Testis (tissue), 2 donors: ENCODE data around the gene PRR36.

Experiments
- POLR2A ChIP-seq: fragments of 450-650 bp; IDR thresholded peaks from one replicate; pipeline ENCODE4 v1.6.1; 2017; ENCODE audit warnings: antibody characterized with exemption, mild to moderate bottlenecking, moderate library complexity
- TF ChIP-seq, protein P1 (sequence below), 3 experiments: fragments of 450-650 bp in 2 of 3; fragments of 200-600 bp in 1 of 3; sonication (generic) in 1 of 3; IDR thresholded peaks; one replicate each; pipeline ENCODE4 v1.5.1; 2016 to 2019; ENCODE audit warnings: antibody characterized with exemption in 3 of 3, mild to moderate bottlenecking in 2 of 3, moderate library complexity in 1 of 3

DNA sequence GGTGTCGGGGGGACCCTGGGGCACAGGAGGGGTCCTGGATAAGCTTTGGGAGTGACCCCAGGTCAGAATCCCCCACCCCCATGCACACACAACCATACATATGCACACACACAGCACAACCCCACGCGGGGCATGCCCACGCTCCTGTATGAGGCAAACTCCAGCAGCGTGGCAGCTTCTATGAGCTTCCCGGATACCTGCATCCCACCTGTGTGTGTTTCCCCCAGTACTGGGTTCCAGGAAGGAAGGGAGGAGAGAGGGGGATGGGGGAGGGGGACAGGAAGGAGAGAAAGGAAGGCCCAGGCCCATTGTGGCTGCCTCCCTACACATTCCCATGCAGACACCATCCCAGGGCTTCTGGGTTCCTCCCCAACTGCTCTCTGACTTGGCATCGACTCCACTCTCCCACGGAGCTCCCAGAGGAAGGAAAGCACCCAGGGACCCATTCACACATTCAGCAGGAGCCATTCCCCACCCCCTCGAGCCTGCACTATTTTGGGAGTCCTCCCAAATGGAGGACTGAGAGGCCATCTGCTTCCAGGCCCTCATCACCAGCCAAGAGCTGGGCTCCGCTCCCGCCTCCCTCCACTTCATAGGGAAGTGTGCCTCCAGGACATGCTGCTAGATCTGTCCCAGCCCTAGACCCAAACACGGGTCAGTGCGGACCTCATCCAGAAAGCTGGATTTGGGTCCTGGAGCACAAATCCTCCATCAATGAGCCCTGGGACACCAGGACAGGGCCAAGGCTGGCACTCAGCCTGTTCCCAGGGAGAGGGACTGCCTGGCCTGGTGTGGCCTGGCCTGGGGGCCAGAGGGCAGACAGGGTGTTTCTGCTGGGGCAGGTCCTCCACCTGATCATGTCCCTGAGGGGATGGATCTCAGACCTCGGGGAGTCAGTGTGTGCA is 13.2 kb downstream of the PRR36 start:
- TF ChIP-seq, protein P1, sequence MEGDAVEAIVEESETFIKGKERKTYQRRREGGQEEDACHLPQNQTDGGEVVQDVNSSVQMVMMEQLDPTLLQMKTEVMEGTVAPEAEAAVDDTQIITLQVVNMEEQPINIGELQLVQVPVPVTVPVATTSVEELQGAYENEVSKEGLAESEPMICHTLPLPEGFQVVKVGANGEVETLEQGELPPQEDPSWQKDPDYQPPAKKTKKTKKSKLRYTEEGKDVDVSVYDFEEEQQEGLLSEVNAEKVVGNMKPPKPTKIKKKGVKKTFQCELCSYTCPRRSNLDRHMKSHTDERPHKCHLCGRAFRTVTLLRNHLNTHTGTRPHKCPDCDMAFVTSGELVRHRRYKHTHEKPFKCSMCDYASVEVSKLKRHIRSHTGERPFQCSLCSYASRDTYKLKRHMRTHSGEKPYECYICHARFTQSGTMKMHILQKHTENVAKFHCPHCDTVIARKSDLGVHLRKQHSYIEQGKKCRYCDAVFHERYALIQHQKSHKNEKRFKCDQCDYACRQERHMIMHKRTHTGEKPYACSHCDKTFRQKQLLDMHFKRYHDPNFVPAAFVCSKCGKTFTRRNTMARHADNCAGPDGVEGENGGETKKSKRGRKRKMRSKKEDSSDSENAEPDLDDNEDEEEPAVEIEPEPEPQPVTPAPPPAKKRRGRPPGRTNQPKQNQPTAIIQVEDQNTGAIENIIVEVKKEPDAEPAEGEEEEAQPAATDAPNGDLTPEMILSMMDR (IDR thresholded peaks at IDR 0.05), result no peak
- no peak for TF ChIP-seq POLR2A
